Measurements from ENCODE around the gene CAP1. TPM values are rescaled to one million over a fixed set of nuclear protein-coding genes. Genes with fewer than 3 reads are reported as not detected.
A peak's percentile ranks its signal among the peaks of the same experiment; 100 is the strongest.

CAP1 gene
- polyA plus RNA-seq, 1 of the 3 experiments (the other 2 are of a cell fraction): 244 TPM

DNA sequence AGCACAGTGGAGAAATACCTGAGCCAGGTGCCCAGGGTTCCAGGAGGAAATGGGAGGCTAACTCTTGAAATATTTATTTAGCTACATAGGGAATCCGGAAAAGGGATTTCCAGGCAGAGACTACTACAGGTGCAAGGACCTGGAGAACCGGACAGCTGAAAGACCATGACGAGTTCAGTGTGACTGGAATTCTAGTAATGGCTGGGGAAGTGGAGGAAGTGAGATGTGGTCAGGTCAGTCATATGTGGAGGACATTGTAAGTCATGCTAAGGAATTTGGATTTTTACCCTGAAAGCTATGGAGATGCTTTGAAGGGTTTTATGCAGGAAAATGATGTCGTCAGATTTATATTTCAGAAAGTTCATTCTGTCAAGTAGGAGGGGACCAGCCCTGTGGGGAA lies 1.8 kb downstream of the CAP1 start:
- no peak for DNase-seq
- Histone ChIP-seq H3F3A (replicated peaks; ENCODE audit: insufficient read depth) (peaks cover 5% of the 10 kb centered on the region), H2AFZ (ENCODE audit: low read depth) (no peak overlapping the region), H3K4me3 (ENCODE audit: low read depth in 2 of 2, low read length in 1 of 2) (peak overlapping the region; percentile 97 to 98; a peak in 3 of 4 replicates), H3K27ac (ENCODE audit: low read depth in 2 of 2, low read length in 1 of 2) (no peak overlapping the region), H3K4me1 (ENCODE audit: control insufficient read depth in 1 of 2, insufficient read depth in 2 of 2, low read depth in 1 of 2, low read length in 1 of 2) (peaks cover 17 to 21% of the 10 kb centered on the region in 2 experiments; a peak in 3 of 4 replicates), H3K9ac (peak overlapping the region; percentile 94; the same call in 1 of the 2 replicates), H4K20me1 (ENCODE audit: insufficient read depth) (peaks cover 64% of the 10 kb centered on the region), H3K27me3 (ENCODE audit: insufficient read depth) (no peaks in the 10 kb centered on the region), H3K9me2 (no peaks in the 10 kb centered on the region), H3K4me2 (peak overlapping the region; percentile 99), H3K79me2 (ENCODE audit: insufficient read depth) (peaks cover 72% of the 10 kb centered on the region), H3K36me3 (replicated peaks in 1 of 2; ENCODE audit: control insufficient read depth in 1 of 2, insufficient read depth in 2 of 2, low read length in 1 of 2) (peaks cover 10 to 26% of the 10 kb centered on the region in 2 experiments), H3K9me3 (no peaks in the 10 kb centered on the region)
- TF ChIP-seq, protein P1, sequence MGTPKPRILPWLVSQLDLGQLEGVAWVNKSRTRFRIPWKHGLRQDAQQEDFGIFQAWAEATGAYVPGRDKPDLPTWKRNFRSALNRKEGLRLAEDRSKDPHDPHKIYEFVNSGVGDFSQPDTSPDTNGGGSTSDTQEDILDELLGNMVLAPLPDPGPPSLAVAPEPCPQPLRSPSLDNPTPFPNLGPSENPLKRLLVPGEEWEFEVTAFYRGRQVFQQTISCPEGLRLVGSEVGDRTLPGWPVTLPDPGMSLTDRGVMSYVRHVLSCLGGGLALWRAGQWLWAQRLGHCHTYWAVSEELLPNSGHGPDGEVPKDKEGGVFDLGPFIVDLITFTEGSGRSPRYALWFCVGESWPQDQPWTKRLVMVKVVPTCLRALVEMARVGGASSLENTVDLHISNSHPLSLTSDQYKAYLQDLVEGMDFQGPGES (IDR thresholded peaks at IDR 0.05; ENCODE audit: low read depth, low read length): no peak
- TF ChIP-seq, protein P2, sequence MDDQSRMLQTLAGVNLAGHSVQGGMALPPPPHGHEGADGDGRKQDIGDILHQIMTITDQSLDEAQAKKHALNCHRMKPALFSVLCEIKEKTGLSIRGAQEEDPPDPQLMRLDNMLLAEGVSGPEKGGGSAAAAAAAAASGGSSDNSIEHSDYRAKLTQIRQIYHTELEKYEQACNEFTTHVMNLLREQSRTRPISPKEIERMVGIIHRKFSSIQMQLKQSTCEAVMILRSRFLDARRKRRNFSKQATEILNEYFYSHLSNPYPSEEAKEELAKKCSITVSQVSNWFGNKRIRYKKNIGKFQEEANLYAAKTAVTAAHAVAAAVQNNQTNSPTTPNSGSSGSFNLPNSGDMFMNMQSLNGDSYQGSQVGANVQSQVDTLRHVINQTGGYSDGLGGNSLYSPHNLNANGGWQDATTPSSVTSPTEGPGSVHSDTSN (IDR thresholded peaks at IDR 0.05): no peak
- TF ChIP-seq CTCF (IDR thresholded peaks at IDR 0.05) (no peak), NRF1 (IDR thresholded peaks at IDR 0.05; ENCODE audit: low read depth, low read length) (no peak), CHD2 (IDR thresholded peaks at IDR 0.05; ENCODE audit: low read length, partially characterized antibody) (no peak), GATA2 (CRISPR knock-in tag; IDR thresholded peaks at IDR 0.05) (no peak), MAX (IDR thresholded peaks at IDR 0.05; ENCODE audit: low read depth) (no peak), SIN3A (IDR thresholded peaks at IDR 0.05; ENCODE audit: borderline replicate concordance, low read depth, low read length) (no peak), ZBTB33 (IDR thresholded peaks at IDR 0.05; ENCODE audit: borderline replicate concordance, low read depth) (no peak), EZH2phosphoT487 (IDR thresholded peaks at IDR 0.05; ENCODE audit: borderline replicate concordance, low read depth) (no peak), FOSL2 (IDR thresholded peaks at IDR 0.05; ENCODE audit: borderline replicate concordance, low read depth) (no peak), GABPA (IDR thresholded peaks at IDR 0.05; ENCODE audit: low read depth) (no peak), TCF12 (IDR thresholded peaks at IDR 0.05) (no peak), FOXJ3 (CRISPR knock-in tag; IDR thresholded peaks at IDR 0.05) (no peak), YY1 (IDR thresholded peaks at IDR 0.05; ENCODE audit: low read depth) (no peak)
- TF ChIP-seq, protein P3, sequence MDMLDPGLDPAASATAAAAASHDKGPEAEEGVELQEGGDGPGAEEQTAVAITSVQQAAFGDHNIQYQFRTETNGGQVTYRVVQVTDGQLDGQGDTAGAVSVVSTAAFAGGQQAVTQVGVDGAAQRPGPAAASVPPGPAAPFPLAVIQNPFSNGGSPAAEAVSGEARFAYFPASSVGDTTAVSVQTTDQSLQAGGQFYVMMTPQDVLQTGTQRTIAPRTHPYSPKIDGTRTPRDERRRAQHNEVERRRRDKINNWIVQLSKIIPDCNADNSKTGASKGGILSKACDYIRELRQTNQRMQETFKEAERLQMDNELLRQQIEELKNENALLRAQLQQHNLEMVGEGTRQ (IDR thresholded peaks at IDR 0.05; ENCODE audit: borderline replicate concordance, low read depth, low read length): no peak
- WGBS (ENCODE audit: low lambda C conversion rate): 82% methylated on average over 4 of the region's 4 CpGs
- ChIA-PET CTCF (interaction anchor here (1.1 to 2.0 kb wide), 4 partner anchors 10 to 273 kb away, joined by 3 to 10 read pairs (median 4); no protein-coding TSS in a partner anchor), POLR2A (no interaction called here)

Measured in SK-N-SH (cell line).